ENCODE data around the gene GAK.
"Not testable (repeated sequence)": the region's sequence is repeated elsewhere in the genome, so short reads cannot be mapped to it uniquely, and the experiment has no call there.

Gene GAK

GRCh38 chr4:808860-809570, 123.1 kb downstream of the GAK start:
- DNase-seq (ENCODE audit: low read depth), result no peak

GRCh38 chr4:807792-808191, 124.3 kb downstream of the GAK start:
- no peak for DNase-seq (ENCODE audit: low read depth)

- DNase-seq (ENCODE audit: low read depth), result not testable (repeated sequence)
Observed at GRCh38 chr4:806979-807378, 125.1 kb downstream of the GAK start.

GRCh38 chr4:804804-805203, 127.3 kb downstream of the GAK start:
- no peak for DNase-seq (ENCODE audit: low read depth)

GRCh38 chr4:803884-804283, 128.2 kb downstream of the GAK start:
- DNase-seq (ENCODE audit: low read depth), result no peak

- DNase-seq (ENCODE audit: low read depth), result no peak
Observed at GRCh38 chr4:801436-802124, 130.5 kb downstream of the GAK start.

Measured in stimulated activated CD8-positive, alpha-beta memory T cell treated with anti-CD3 and anti-CD28 coated beads, Interleukin-12 subunit alpha, Interleukin-12 subunit beta, amount 100 ng/mL, for 1 hour (primary cell).